ENCODE results near the gene FOSB.

DNA sequence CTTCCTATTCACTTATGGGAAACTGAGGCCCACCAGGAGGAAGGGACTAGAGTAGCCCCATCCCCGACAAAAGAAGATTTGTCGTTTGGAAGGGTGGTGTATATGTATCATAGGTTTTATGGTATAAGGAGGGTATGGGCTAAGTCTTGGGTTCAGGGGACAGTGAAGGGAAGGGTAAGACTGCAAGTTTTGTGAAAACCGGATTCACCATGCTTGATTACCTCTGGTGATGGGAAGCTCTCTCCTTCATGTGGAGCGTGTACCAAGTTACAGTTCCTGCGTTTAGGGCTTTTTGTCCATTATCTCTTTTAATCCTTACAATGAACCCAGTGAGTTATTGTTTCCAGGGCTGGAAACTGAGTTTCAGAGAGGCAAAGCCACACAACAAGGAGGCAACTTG, 43.3 kb downstream of the FOSB start:
- TF ChIP-seq EP300 (IDR thresholded peaks at IDR 0.05): no peak
- TF ChIP-seq, protein P1, sequence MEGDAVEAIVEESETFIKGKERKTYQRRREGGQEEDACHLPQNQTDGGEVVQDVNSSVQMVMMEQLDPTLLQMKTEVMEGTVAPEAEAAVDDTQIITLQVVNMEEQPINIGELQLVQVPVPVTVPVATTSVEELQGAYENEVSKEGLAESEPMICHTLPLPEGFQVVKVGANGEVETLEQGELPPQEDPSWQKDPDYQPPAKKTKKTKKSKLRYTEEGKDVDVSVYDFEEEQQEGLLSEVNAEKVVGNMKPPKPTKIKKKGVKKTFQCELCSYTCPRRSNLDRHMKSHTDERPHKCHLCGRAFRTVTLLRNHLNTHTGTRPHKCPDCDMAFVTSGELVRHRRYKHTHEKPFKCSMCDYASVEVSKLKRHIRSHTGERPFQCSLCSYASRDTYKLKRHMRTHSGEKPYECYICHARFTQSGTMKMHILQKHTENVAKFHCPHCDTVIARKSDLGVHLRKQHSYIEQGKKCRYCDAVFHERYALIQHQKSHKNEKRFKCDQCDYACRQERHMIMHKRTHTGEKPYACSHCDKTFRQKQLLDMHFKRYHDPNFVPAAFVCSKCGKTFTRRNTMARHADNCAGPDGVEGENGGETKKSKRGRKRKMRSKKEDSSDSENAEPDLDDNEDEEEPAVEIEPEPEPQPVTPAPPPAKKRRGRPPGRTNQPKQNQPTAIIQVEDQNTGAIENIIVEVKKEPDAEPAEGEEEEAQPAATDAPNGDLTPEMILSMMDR (IDR thresholded peaks at IDR 0.05): no peak

All from sigmoid colon (tissue), 4 donors.